ENCODE measurements around the gene HSPA12A.

DNA sequence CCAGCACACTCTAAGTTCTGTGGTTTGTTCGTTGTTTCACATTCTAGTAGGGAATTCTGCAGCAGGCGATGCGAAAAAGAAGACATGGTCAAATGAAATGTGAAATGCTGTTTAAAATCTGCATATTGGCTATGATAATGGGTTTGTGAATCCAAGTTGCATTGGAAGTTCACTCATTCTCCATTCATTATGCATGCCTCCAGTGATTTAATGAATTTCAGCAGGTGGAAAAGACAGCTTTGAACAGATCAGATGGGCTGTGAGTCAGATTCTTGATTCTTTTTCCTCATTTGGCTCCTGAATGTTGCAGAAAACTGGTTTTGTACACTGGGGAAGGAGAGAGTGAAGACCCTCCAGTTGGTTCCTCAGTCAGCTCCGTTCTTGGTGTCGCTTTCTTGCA is 69.5 kb downstream of the HSPA12A start:
- TF ChIP-seq, protein P1, sequence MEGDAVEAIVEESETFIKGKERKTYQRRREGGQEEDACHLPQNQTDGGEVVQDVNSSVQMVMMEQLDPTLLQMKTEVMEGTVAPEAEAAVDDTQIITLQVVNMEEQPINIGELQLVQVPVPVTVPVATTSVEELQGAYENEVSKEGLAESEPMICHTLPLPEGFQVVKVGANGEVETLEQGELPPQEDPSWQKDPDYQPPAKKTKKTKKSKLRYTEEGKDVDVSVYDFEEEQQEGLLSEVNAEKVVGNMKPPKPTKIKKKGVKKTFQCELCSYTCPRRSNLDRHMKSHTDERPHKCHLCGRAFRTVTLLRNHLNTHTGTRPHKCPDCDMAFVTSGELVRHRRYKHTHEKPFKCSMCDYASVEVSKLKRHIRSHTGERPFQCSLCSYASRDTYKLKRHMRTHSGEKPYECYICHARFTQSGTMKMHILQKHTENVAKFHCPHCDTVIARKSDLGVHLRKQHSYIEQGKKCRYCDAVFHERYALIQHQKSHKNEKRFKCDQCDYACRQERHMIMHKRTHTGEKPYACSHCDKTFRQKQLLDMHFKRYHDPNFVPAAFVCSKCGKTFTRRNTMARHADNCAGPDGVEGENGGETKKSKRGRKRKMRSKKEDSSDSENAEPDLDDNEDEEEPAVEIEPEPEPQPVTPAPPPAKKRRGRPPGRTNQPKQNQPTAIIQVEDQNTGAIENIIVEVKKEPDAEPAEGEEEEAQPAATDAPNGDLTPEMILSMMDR (IDR thresholded peaks at IDR 0.05; ENCODE audit: low read length) = no peak
- TF ChIP-seq EZH2 (optimal IDR thresholded peaks at IDR 0.05; ENCODE audit: low read depth, low read length) = no peak

Measured in MM.1S (cell line).